GM13977 (cell line): ENCODE results near the gene IGSF10.
"Not testable (repeated sequence)": the region's sequence is repeated elsewhere in the genome, so short reads cannot be mapped to it uniquely, and the experiment has no call there.

Experiments used
- DNase-seq: peaks from one replicate; pipeline ENCODE4 v3.0.0; 2012; ENCODE audit warnings: low spot score
- CTCF ChIP-seq: IDR thresholded peaks from 2 replicates; pipeline ENCODE4 v1.5.1; 2012; ENCODE audit warnings: mild to moderate bottlenecking, control low read depth; ENCODE audit not compliant: insufficient read depth; ENCODE audit errors: extremely low read depth, missing control alignments
- in situ Hi-C: fragments of 300-500 bp; cut with MboI; formaldehyde crosslinking; loops from one replicate; pipeline ENCODE4 v1.12.0; 2022; ENCODE audit warnings: low sequenced_read_pairs, low pct_unique_long_range_greater_than_20kb, mixed read lengths, inconsistent platforms; ENCODE audit not compliant: unreplicated experiment

Gene IGSF10

GRCh38 chr3:151491525-151491924 lies 30.7 kb upstream of the IGSF10 start:
- DNase-seq = no peak
- TF ChIP-seq CTCF = no peak
- in situ Hi-C loops = no loop called here

GRCh38 chr3:151487833-151488232 lies 27.0 kb upstream of the IGSF10 start:
- DNase-seq, in situ Hi-C loops: not testable (repeated sequence)

GRCh38 chr3:151483961-151484520 lies 23.2 kb upstream of the IGSF10 start:
- no peak for DNase-seq
- no peak for TF ChIP-seq CTCF
- in situ Hi-C loops = no loop called here

- no peak for TF ChIP-seq CTCF
Observed at GRCh38 chr3:151483488-151483887, 22.6 kb upstream of the IGSF10 start.

GRCh38 chr3:151480492-151480891 lies 19.6 kb upstream of the IGSF10 start:
- in situ Hi-C loops = no loop called here
- no peak for DNase-seq
- TF ChIP-seq CTCF = no peak

More at GRCh38 chr3:151483488-151483887, 22.6 kb upstream of the IGSF10 start:
- in situ Hi-C loops = no loop called here
- no peak for DNase-seq

GRCh38 chr3:151479452-151479851 lies 18.6 kb upstream of the IGSF10 start:
- in situ Hi-C loops = no loop called here
- DNase-seq = no peak
- no peak for TF ChIP-seq CTCF

GRCh38 chr3:151478335-151478697 lies 17.5 kb upstream of the IGSF10 start:
- DNase-seq = no peak
- in situ Hi-C loops = no loop called here
- TF ChIP-seq CTCF = no peak
